GM18519 (cell line): ENCODE data around the gene FOXN1.

ENCODE experiments used
- ATAC-seq: cut with Tn5 transposase; IDR thresholded peaks from one replicate; pipeline ENCODE4 v1.9.1; 2021; ENCODE audit warnings: mild to moderate bottlenecking, moderate library complexity; ENCODE audit not compliant: unreplicated experiment, low FRiP score

Gene FOXN1

GRCh38 chr17:28545141-28545503, 39.0 kb downstream of the FOXN1 start:
- no peak for ATAC-seq

GRCh38 chr17:28545787-28546415, 39.8 kb downstream of the FOXN1 start:
- no peak for ATAC-seq

GRCh38 chr17:28547096-28547622, 41.0 kb downstream of the FOXN1 start:
- no peak for ATAC-seq

GRCh38 chr17:28547623-28548416, 41.7 kb downstream of the FOXN1 start:
- ATAC-seq = no peak

- no peak for ATAC-seq
These were observed 42.4 kb downstream of the FOXN1 start for GRCh38 chr17:28548417-28549130.

- no peak for ATAC-seq
These were observed 43.3 kb downstream of the FOXN1 start for GRCh38 chr17:28549236-28550132.

- ATAC-seq = no peak
These were observed 44.7 kb downstream of the FOXN1 start for GRCh38 chr17:28550858-28551257.

GRCh38 chr17:28551421-28552175, 45.5 kb downstream of the FOXN1 start:
- ATAC-seq = no peak

GRCh38 chr17:28552176-28552999, 46.2 kb downstream of the FOXN1 start, which contains the start of gene UNC119:
TSS of gene UNC119 (minus strand) at chr17:28552624. CDS start at chr17:28552557, 67 bp downstream.
- ATAC-seq = no peak

- no peak for ATAC-seq
These were observed 46.9 kb downstream of the FOXN1 start for GRCh38 chr17:28553000-28553505.

- no peak for ATAC-seq
These were observed 48.4 kb downstream of the FOXN1 start for GRCh38 chr17:28554565-28554964.

- no peak for ATAC-seq
These were observed 48.9 kb downstream of the FOXN1 start for GRCh38 chr17:28555022-28555421.

GRCh38 chr17:28563475-28563874, 57.3 kb downstream of the FOXN1 start:
- ATAC-seq = no peak

GRCh38 chr17:28567604-28568003, 61.5 kb downstream of the FOXN1 start:
- ATAC-seq = no peak

GRCh38 chr17:28569446-28569845, 63.3 kb downstream of the FOXN1 start:
- no peak for ATAC-seq

GRCh38 chr17:28570716-28571360, 64.7 kb downstream of the FOXN1 start:
- peak; percentile 5 for ATAC-seq

GRCh38 chr17:28571361-28572122, 65.4 kb downstream of the FOXN1 start, which contains the start of gene PIGS:
TSS of gene PIGS (minus strand) at chr17:28571524. CDS start at chr17:28571496, 28 bp downstream.
- peak; percentile 61 for ATAC-seq
